WTC11 (cell line): ENCODE measurements around the gene MSI2. TPM values are rescaled to one million over a fixed set of nuclear protein-coding genes. Genes with fewer than 3 reads are reported as not detected.

ENCODE experiments used
- ATAC-seq: fragments of 200-7000 bp; cut with Tn5 transposase; 2 replicates; pipeline ENCODE4 v1.10.0; 2021; ENCODE audit warnings: mild to moderate bottlenecking, moderate library complexity
- CTCF ChIA-PET: fragments of 300-600 bp; sonication (Branson Sonifier 250); formaldehyde crosslinking; loops from one replicate; lab custom pipeline; 2021; ENCODE audit warnings: antibody characterized with exemption; lab: Charles Lee
- POLR2A ChIA-PET: fragments of 350-600 bp; sonication (Branson Sonifier 250); formaldehyde crosslinking; loops from one replicate; lab custom pipeline; 2021; ENCODE audit warnings: antibody characterized with exemption; lab: Charles Lee
- DNase-seq: peaks from one replicate; pipeline ENCODE4 v3.0.0; 2021; ENCODE audit warnings: low spot score
- H3K27ac Mint-ChIP-seq: 2 replicates; pipeline ENCODE4 v1.8.0; 2021; ENCODE audit warnings: mixed read lengths
- H3K27me3 Mint-ChIP-seq: 2 replicates; pipeline ENCODE4 v1.8.0; 2021; ENCODE audit warnings: low read depth, mild to moderate bottlenecking, moderate library complexity, mixed read lengths
- H3K36me3 Mint-ChIP-seq: 2 replicates; pipeline ENCODE4 v1.8.0; 2021; ENCODE audit warnings: mixed read lengths
- H3K4me1 Mint-ChIP-seq: 2 replicates; pipeline ENCODE4 v1.8.0; 2022; ENCODE audit warnings: mixed read lengths
- H3K4me3 Mint-ChIP-seq: 2 replicates; pipeline ENCODE4 v1.8.0; 2021; ENCODE audit warnings: mild to moderate bottlenecking, moderate library complexity, mixed read lengths
- H3K9me3 Mint-ChIP-seq: 2 replicates; pipeline ENCODE4 v1.8.0; 2021; ENCODE audit warnings: mixed read lengths
- CDX4 ChIP-seq: fragments of 250-450 bp; sonication (Bioruptor Pico); IDR thresholded peaks from 2 replicates; pipeline ENCODE4 v1.9.0; 2021; ENCODE audit warnings: moderate library complexity, mild to moderate bottlenecking, inconsistent platforms, borderline replicate concordance
- E2F5 ChIP-seq: sonication (generic); formaldehyde crosslinking; IDR thresholded peaks from 2 replicates; pipeline ENCODE4 v1.8.1; 2022; ENCODE audit warnings: mild to moderate bottlenecking, moderate library complexity, missing genetic modification reagents
- ETV6 ChIP-seq: sonication (generic); formaldehyde crosslinking; IDR thresholded peaks from 2 replicates; pipeline ENCODE4 v1.8.1; 2022; ENCODE audit warnings: mild to moderate bottlenecking, missing genetic modification reagents
- KAT7 ChIP-seq: sonication (generic); formaldehyde crosslinking; IDR thresholded peaks from 2 replicates; pipeline ENCODE4 v1.8.1; 2023; ENCODE audit warnings: missing genetic modification reagents, mild to moderate bottlenecking, borderline replicate concordance
- MXD4 ChIP-seq: fragments of 250-450 bp; sonication (Bioruptor Pico); IDR thresholded peaks from 2 replicates; pipeline ENCODE4 v1.8.0; 2021; ENCODE audit warnings: mild to moderate bottlenecking, moderate library complexity, borderline replicate concordance
- NR3C1 ChIP-seq: sonication (generic); formaldehyde crosslinking; conservative IDR thresholded peaks from 2 replicates; pipeline ENCODE4 v1.8.1; 2023; ENCODE audit warnings: low read depth, mild to moderate bottlenecking, missing genetic modification reagents
- USF2 ChIP-seq: sonication (generic); formaldehyde crosslinking; IDR thresholded peaks from 2 replicates; pipeline ENCODE4 v1.8.1; 2023; ENCODE audit warnings: mild to moderate bottlenecking, missing genetic modification reagents, moderate library complexity
- ZBTB21 ChIP-seq: sonication (generic); formaldehyde crosslinking; IDR thresholded peaks from 2 replicates; pipeline ENCODE4 v1.8.1; 2023; ENCODE audit warnings: mild to moderate bottlenecking, missing genetic modification reagents, borderline replicate concordance
- ZNF121 ChIP-seq: sonication (generic); formaldehyde crosslinking; IDR thresholded peaks from 2 replicates; pipeline ENCODE4 v1.8.0; 2023; ENCODE audit warnings: missing genetic modification reagents
- ZNF232 ChIP-seq: sonication (generic); formaldehyde crosslinking; IDR thresholded peaks from 2 replicates; pipeline ENCODE4 v1.8.0; 2022; ENCODE audit warnings: mild to moderate bottlenecking, missing genetic modification reagents
- total RNA-seq: library from RNA; stranded (reverse); gene quantifications from 3 replicates; pipeline ENCODE4 v1.2.3, GENCODE V29; 2021
- TF ChIP-seq, protein P1 (sequence below): sonication (generic); formaldehyde crosslinking; IDR thresholded peaks from 2 replicates; pipeline ENCODE4 v1.8.0; 2022; ENCODE audit warnings: mild to moderate bottlenecking, missing genetic modification reagents
- TF ChIP-seq, protein P2 (sequence below): sonication (generic); formaldehyde crosslinking; IDR thresholded peaks from 2 replicates; pipeline ENCODE4 v1.8.0; 2023; ENCODE audit warnings: mild to moderate bottlenecking, missing genetic modification reagents
- TF ChIP-seq, protein P3 (sequence below): sonication (generic); formaldehyde crosslinking; IDR thresholded peaks from 2 replicates; pipeline ENCODE4 v1.8.1; 2022; ENCODE audit warnings: mild to moderate bottlenecking, missing genetic modification reagents, moderate library complexity, borderline replicate concordance
- TF ChIP-seq, protein P4 (sequence below): sonication (generic); formaldehyde crosslinking; IDR thresholded peaks from 2 replicates; pipeline ENCODE4 v1.8.0; 2022; ENCODE audit warnings: mild to moderate bottlenecking, missing genetic modification reagents
- TF ChIP-seq, protein P5 (sequence below): fragments of 250-450 bp; sonication (Bioruptor Pico); IDR thresholded peaks from 2 replicates; pipeline ENCODE4 v2.1.2; 2022; ENCODE audit warnings: mild to moderate bottlenecking, moderate library complexity
- TF ChIP-seq, protein P6 (sequence below): fragments of 250-450 bp; sonication (Bioruptor Pico); IDR thresholded peaks from 2 replicates; pipeline ENCODE4 v1.9.0; 2021; ENCODE audit warnings: mild to moderate bottlenecking

The MSI2 gene
- total RNA-seq, 1 experiment from 2014 or later = 82.1 TPM

- TF ChIP-seq, protein P1, sequence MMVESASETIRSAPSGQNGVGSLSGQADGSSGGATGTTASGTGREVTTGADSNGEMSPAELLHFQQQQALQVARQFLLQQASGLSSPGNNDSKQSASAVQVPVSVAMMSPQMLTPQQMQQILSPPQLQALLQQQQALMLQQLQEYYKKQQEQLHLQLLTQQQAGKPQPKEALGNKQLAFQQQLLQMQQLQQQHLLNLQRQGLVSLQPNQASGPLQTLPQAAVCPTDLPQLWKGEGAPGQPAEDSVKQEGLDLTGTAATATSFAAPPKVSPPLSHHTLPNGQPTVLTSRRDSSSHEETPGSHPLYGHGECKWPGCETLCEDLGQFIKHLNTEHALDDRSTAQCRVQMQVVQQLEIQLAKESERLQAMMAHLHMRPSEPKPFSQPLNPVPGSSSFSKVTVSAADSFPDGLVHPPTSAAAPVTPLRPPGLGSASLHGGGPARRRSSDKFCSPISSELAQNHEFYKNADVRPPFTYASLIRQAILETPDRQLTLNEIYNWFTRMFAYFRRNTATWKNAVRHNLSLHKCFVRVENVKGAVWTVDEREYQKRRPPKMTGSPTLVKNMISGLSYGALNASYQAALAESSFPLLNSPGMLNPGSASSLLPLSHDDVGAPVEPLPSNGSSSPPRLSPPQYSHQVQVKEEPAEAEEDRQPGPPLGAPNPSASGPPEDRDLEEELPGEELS = no peak
- TF ChIP-seq ZNF121 (CRISPR knock-in tag) = no peak
These were observed 167.9 kb downstream of the MSI2 start (continued) for GRCh38 chr17:57424273-57424672.

GRCh38 chr17:57424777-57425188 is 168.5 kb downstream of the MSI2 start:
- H3K36me3 Mint-ChIP-seq = peaks cover 2% of the 10 kb centered on the region; the same call in 1 of the 2 replicates
- no peak overlapping the region for H3K4me3 Mint-ChIP-seq
- no peak overlapping the region for H3K27ac Mint-ChIP-seq
- H3K4me1 Mint-ChIP-seq = peaks cover 40% of the 10 kb centered on the region
- ChIA-PET POLR2A (no interaction called here), CTCF (interaction anchor here (1.0 to 1.3 kb wide), 3 partner anchors 16 to 359 kb away, joined by 4 to 7 read pairs (median 6); no protein-coding TSS in a partner anchor)
- TF ChIP-seq, protein P2, sequence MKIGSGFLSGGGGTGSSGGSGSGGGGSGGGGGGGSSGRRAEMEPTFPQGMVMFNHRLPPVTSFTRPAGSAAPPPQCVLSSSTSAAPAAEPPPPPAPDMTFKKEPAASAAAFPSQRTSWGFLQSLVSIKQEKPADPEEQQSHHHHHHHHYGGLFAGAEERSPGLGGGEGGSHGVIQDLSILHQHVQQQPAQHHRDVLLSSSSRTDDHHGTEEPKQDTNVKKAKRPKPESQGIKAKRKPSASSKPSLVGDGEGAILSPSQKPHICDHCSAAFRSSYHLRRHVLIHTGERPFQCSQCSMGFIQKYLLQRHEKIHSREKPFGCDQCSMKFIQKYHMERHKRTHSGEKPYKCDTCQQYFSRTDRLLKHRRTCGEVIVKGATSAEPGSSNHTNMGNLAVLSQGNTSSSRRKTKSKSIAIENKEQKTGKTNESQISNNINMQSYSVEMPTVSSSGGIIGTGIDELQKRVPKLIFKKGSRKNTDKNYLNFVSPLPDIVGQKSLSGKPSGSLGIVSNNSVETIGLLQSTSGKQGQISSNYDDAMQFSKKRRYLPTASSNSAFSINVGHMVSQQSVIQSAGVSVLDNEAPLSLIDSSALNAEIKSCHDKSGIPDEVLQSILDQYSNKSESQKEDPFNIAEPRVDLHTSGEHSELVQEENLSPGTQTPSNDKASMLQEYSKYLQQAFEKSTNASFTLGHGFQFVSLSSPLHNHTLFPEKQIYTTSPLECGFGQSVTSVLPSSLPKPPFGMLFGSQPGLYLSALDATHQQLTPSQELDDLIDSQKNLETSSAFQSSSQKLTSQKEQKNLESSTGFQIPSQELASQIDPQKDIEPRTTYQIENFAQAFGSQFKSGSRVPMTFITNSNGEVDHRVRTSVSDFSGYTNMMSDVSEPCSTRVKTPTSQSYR = no peak
- no peak for TF ChIP-seq USF2 (CRISPR knock-in tag)
- TF ChIP-seq CDX4 (CRISPR knock-in tag) = no peak
- no peak for TF ChIP-seq ZNF232 (CRISPR knock-in tag)
- no peak for TF ChIP-seq MXD4 (CRISPR knock-in tag)
- no peak for TF ChIP-seq ZBTB21 (CRISPR knock-in tag)
- TF ChIP-seq KAT7 (CRISPR knock-in tag) = no peak
- TF ChIP-seq, protein P3, sequence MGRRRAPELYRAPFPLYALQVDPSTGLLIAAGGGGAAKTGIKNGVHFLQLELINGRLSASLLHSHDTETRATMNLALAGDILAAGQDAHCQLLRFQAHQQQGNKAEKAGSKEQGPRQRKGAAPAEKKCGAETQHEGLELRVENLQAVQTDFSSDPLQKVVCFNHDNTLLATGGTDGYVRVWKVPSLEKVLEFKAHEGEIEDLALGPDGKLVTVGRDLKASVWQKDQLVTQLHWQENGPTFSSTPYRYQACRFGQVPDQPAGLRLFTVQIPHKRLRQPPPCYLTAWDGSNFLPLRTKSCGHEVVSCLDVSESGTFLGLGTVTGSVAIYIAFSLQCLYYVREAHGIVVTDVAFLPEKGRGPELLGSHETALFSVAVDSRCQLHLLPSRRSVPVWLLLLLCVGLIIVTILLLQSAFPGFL = no peak
- TF ChIP-seq E2F5 (CRISPR knock-in tag) = no peak
- TF ChIP-seq, protein P4, sequence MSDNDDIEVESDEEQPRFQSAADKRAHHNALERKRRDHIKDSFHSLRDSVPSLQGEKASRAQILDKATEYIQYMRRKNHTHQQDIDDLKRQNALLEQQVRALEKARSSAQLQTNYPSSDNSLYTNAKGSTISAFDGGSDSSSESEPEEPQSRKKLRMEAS = no peak
- TF ChIP-seq, protein P5, sequence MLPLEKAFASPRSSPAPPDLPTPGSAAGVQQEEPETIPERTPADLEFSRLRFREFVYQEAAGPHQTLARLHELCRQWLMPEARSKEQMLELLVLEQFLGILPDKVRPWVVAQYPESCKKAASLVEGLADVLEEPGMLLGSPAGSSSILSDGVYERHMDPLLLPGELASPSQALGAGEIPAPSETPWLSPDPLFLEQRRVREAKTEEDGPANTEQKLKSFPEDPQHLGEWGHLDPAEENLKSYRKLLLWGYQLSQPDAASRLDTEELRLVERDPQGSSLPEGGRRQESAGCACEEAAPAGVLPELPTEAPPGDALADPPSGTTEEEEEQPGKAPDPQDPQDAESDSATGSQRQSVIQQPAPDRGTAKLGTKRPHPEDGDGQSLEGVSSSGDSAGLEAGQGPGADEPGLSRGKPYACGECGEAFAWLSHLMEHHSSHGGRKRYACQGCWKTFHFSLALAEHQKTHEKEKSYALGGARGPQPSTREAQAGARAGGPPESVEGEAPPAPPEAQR (CRISPR knock-in tag) = no peak
- TF ChIP-seq NR3C1 = no peak
- no peak for TF ChIP-seq ETV6 (CRISPR knock-in tag)
- TF ChIP-seq, protein P6, sequence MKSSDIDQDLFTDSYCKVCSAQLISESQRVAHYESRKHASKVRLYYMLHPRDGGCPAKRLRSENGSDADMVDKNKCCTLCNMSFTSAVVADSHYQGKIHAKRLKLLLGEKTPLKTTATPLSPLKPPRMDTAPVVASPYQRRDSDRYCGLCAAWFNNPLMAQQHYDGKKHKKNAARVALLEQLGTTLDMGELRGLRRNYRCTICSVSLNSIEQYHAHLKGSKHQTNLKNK = no peak
- peak; percentile 51 for ATAC-seq
- DNase-seq = no peak
- no peaks in the 10 kb centered on the region for H3K27me3 Mint-ChIP-seq
- peaks cover 8% of the 10 kb centered on the region for H3K9me3 Mint-ChIP-seq
